Stimulated activated CD4-positive, alpha-beta T cell treated with anti-CD3 and anti-CD28 coated beads, Interleukin-4, amount 100 ng/mL, for 24 hours (primary cell): ENCODE data around the gene GEMIN5.
"Not testable (repeated sequence)": the region's sequence is repeated elsewhere in the genome, so short reads cannot be mapped to it uniquely, and the experiment has no call there.

ENCODE experiments used
- DNase-seq: peaks from one replicate; pipeline ENCODE4 v3.0.0-alpha.2; 2020

Gene GEMIN5

GRCh38 chr5:154940375-154940771 is 2.4 kb upstream of the GEMIN5 start:
- DNase-seq = no peak

- not testable (repeated sequence) for DNase-seq
Observed at GRCh38 chr5:154939387-154939786, 1.4 kb upstream of the GEMIN5 start.

- no peak for DNase-seq
Observed at GRCh38 chr5:154937186-154937717, 759 bp downstream of the GEMIN5 start.

GRCh38 chr5:154934881-154935280 is 3.1 kb downstream of the GEMIN5 start:
- DNase-seq = no peak

GRCh38 chr5:154933537-154933936 is 4.5 kb downstream of the GEMIN5 start:
- no peak for DNase-seq

- DNase-seq = no peak
Observed at GRCh38 chr5:154923441-154924430, 14.3 kb downstream of the GEMIN5 start.

GRCh38 chr5:154917757-154918156 is 20.3 kb downstream of the GEMIN5 start:
- DNase-seq = no peak

GRCh38 chr5:154916874-154917273 is 21.1 kb downstream of the GEMIN5 start:
- no peak for DNase-seq

GRCh38 chr5:154905601-154906000 is 32.4 kb downstream of the GEMIN5 start:
- DNase-seq = not testable (repeated sequence)

GRCh38 chr5:154901913-154902312 is 36.1 kb downstream of the GEMIN5 start:
- DNase-seq = no peak

- DNase-seq = no peak
Observed at GRCh38 chr5:154901276-154901675, 36.7 kb downstream of the GEMIN5 start.

GRCh38 chr5:154900066-154900465 is 37.9 kb downstream of the GEMIN5 start:
- DNase-seq = no peak

- no peak for DNase-seq
Observed at GRCh38 chr5:154899151-154899816, 38.7 kb downstream of the GEMIN5 start.

- no peak for DNase-seq
Observed at GRCh38 chr5:154898210-154898609, 39.8 kb downstream of the GEMIN5 start.

GRCh38 chr5:154896562-154897165 is 41.3 kb downstream of the GEMIN5 start:
- no peak for DNase-seq

GRCh38 chr5:154895606-154896561 is 42.1 kb downstream of the GEMIN5 start:
- no peak for DNase-seq

- DNase-seq = no peak
Observed at GRCh38 chr5:154893381-154893780, 44.6 kb downstream of the GEMIN5 start.

GRCh38 chr5:154892369-154892771 is 45.6 kb downstream of the GEMIN5 start:
- DNase-seq = no peak

- DNase-seq = no peak
Observed at GRCh38 chr5:154885439-154885838, 52.6 kb downstream of the GEMIN5 start.

- DNase-seq = no peak
Observed at GRCh38 chr5:154884424-154884823, 53.6 kb downstream of the GEMIN5 start.

GRCh38 chr5:154881986-154882385 is 56.0 kb downstream of the GEMIN5 start:
- DNase-seq = no peak
